CD14-positive monocyte (primary cell): ENCODE data around the gene YWHAE. TPM values are rescaled to one million over a fixed set of nuclear protein-coding genes. Genes with fewer than 3 reads are reported as not detected.
A peak's percentile ranks its signal among the peaks of the same experiment; 100 is the strongest.
"Not testable (repeated sequence)": the region's sequence is repeated elsewhere in the genome, so short reads cannot be mapped to it uniquely, and the experiment has no call there.

Source experiments
- DNase-seq, 3 donors: peaks; one replicate each; pipeline ENCODE4 v3.0.0-alpha.2; 2011 to 2022
- H2AFZ ChIP-seq: 2 replicates; pipeline ENCODE4 v1.6.0; 2012; ENCODE audit warnings: mild to moderate bottlenecking, low read depth, low read length, inconsistent platforms; ENCODE audit not compliant: insufficient read depth, poor library complexity, severe bottlenecking
- H3K27ac ChIP-seq, 2 donors: 1 replicate in 1 of 2; 2 replicates in 1 of 2; pipeline ENCODE4 v1.5.1; 2012 to 2013; ENCODE audit warnings: low read length in 2 of 2, control low read depth in 1 of 2, inconsistent platforms in 1 of 2, low read depth in 1 of 2, mild to moderate bottlenecking in 1 of 2
- H3K27me3 ChIP-seq, 2 donors: one replicate each; pipeline versions ENCODE4 v1.6.0 to v1.6.1; 2011 to 2013; ENCODE audit warnings: low read length in 2 of 2; ENCODE audit not compliant: control insufficient read depth in 2 of 2, insufficient read depth in 2 of 2
- H3K36me3 ChIP-seq, 2 donors: replicated peaks in 1 of 2; 1 replicate in 1 of 2; 2 replicates in 1 of 2; pipeline versions ENCODE4 v1.5.1 to v1.6.1; 2012 to 2013; ENCODE audit warnings: low read length in 2 of 2, control low read depth in 1 of 2, inconsistent platforms in 1 of 2, mild to moderate bottlenecking in 1 of 2; ENCODE audit not compliant: insufficient read depth in 2 of 2, control insufficient read depth in 1 of 2
- H3K4me1 ChIP-seq, 2 donors: 1 replicate in 1 of 2; 2 replicates in 1 of 2; pipeline versions ENCODE4 v1.5.1 to v1.6.1; 2012 to 2013; ENCODE audit warnings: low read length in 2 of 2, control low read depth in 1 of 2, inconsistent platforms in 1 of 2, mild to moderate bottlenecking in 1 of 2, moderate library complexity in 1 of 2; ENCODE audit not compliant: insufficient read depth in 2 of 2, control insufficient read depth in 1 of 2
- H3K4me2 ChIP-seq: replicated peaks from 2 replicates; pipeline ENCODE3; 2012; ENCODE audit warnings: low read length, moderate library complexity, mild to moderate bottlenecking; ENCODE audit not compliant: poor library complexity, severe bottlenecking; ENCODE audit errors: extremely low read depth
- H3K4me3 ChIP-seq, 3 experiments: fragments of 200-600 bp in 1 of 3; sonication (generic) in 1 of 3; replicated peaks in 1 of 3; 1 replicate in 2 of 3; 2 replicates in 1 of 3; pipeline ENCODE4 v1.5.1; 2011 to 2013; ENCODE audit warnings: low read length in 3 of 3, mild to moderate bottlenecking in 3 of 3, control low read depth in 2 of 3, low read depth in 2 of 3, inconsistent platforms in 1 of 3, moderate library complexity in 1 of 3
- H3K79me2 ChIP-seq: 2 replicates; pipeline ENCODE4 v1.6.0; 2012; ENCODE audit warnings: mild to moderate bottlenecking, control low read depth, inconsistent platforms, low read length, moderate library complexity; ENCODE audit not compliant: insufficient read depth
- H3K9ac ChIP-seq: 2 replicates; pipeline ENCODE4 v1.6.0; 2017; ENCODE audit warnings: low read length, mild to moderate bottlenecking; ENCODE audit not compliant: insufficient read depth, poor library complexity, severe bottlenecking
- H3K9me3 ChIP-seq, 2 donors: replicated peaks in 1 of 2; 1 replicate in 1 of 2; 2 replicates in 1 of 2; pipeline versions ENCODE4 v1.5.1 to v1.6.1; 2012 to 2013; ENCODE audit warnings: low read length in 2 of 2, control low read depth in 1 of 2; ENCODE audit not compliant: control insufficient read depth in 1 of 2, insufficient read depth in 1 of 2
- H4K20me1 ChIP-seq: 2 replicates; pipeline ENCODE4 v1.6.0; 2012; ENCODE audit warnings: mild to moderate bottlenecking, low read length, control low read depth, moderate library complexity; ENCODE audit not compliant: insufficient read depth
- H3K27ac Mint-ChIP-seq, 7 donors: one replicate each; pipeline ENCODE4 v1.8.0; 2020; ENCODE audit warnings: mild to moderate bottlenecking in 7 of 7, mixed read lengths in 7 of 7, moderate library complexity in 6 of 7, inconsistent platforms in 2 of 7
- H3K27me3 Mint-ChIP-seq, 3 donors: one replicate each; pipeline ENCODE4 v1.8.0; 2021 to 2022; ENCODE audit warnings: low read depth in 3 of 3, mild to moderate bottlenecking in 3 of 3, mixed read lengths in 3 of 3, moderate library complexity in 3 of 3, inconsistent platforms in 1 of 3
- H3K36me3 Mint-ChIP-seq, 2 donors: one replicate each; pipeline ENCODE4 v1.8.0; 2020; ENCODE audit warnings: mixed read lengths in 2 of 2, inconsistent platforms in 1 of 2, mild to moderate bottlenecking in 1 of 2
- H3K4me1 Mint-ChIP-seq: one replicate; pipeline ENCODE4 v1.8.0; 2020; ENCODE audit warnings: mild to moderate bottlenecking, mixed read lengths
- H3K4me3 Mint-ChIP-seq, 2 donors: one replicate each; pipeline ENCODE4 v1.8.0; 2020; ENCODE audit warnings: mild to moderate bottlenecking in 2 of 2, mixed read lengths in 2 of 2, moderate library complexity in 1 of 2
- H3K9me3 Mint-ChIP-seq, 7 donors: one replicate each; pipeline ENCODE4 v1.8.0; 2020 to 2022; ENCODE audit warnings: mixed read lengths in 7 of 7, mild to moderate bottlenecking in 6 of 7, moderate library complexity in 6 of 7, inconsistent platforms in 2 of 7
- CTCF ChIP-seq: fragments of 200-600 bp; IDR thresholded peaks from one replicate; pipeline ENCODE4 v1.8.0; 2022; ENCODE audit warnings: antibody characterized with exemption, mild to moderate bottlenecking
- WGBS: methylation state at CpG from one replicate; pipeline ENCODE4 v1.1.5; 2013; ENCODE audit warnings: missing lambda C conversion rate; ENCODE audit not compliant: insufficient coverage; 5-methylcytosine and 5-hydroxymethylcytosine counted together
- intact Hi-C, 2 donors: fragments of 100-400 bp; cut with micrococcal nuclease; formaldehyde crosslinking; loops; one replicate each; pipeline versions ENCODE4 v1.15.0 to v1.15.1; 2023
- polyA plus RNA-seq, 3 donors: library from polyadenylated mRNA; depleted of rRNA in 1 of 3; unstranded in 2 of 3; stranded (reverse) in 1 of 3; fragments of 300-500 nt in 2 of 3; fragments of >200 nt in 1 of 3; fragmentation: Illumina TruSeq in 2 of 3; gene quantifications; 1 replicate in 2 of 3; 2 replicates in 1 of 3; pipeline ENCODE4 v1.2.3, GENCODE V29; 2012 to 2021

The YWHAE gene
- polyA plus RNA-seq, 3 donors = 165 to 185 (median 168) TPM

DNA sequence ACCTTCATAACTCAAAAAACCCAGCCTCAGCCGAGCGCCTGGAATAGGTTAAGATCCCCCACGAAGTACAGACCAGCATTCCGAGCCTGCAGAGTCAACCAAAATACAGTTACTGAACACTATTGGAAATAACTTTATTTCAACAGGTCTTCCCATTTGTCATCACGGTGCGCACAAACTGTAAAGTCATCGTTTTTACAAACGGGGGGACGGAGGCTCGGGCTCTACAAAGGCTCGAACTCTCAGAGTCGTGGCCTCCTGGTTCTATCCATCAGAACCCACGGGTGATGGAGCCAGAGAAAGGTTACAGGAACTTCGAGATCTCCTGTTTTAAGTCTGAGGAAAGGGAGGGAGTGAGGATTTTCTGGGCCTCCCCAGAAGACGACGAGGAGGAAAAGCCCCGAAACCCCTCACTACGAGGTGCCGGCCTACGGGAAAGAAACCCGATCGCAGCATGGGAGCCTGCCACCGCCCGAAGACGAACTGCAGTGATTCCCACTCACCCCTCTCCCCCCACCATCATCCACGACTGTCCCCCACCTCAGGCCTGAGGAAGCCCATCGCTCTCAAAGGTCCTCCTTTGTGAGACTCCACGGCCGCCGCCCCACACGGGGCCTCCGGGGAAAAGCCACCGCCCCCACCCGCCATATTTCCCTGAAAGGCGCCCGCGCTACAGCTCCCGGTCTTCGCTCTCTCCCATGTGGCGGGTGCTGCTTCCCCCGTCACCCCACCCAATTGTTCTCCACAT, 917 bp downstream of the YWHAE start:
- Histone ChIP-seq H3K79me2 (peaks cover 61% of the 10 kb centered on the region), H3K27me3 (no peaks in the 10 kb centered on the region), H3K4me2 (peak overlapping the region; percentile 98), H3K36me3 (peaks cover 0 to 5% of the 10 kb centered on the region in 2 donors), H3K9ac (peak overlapping the region; percentile 88), H3K27ac (peak overlapping the region; percentile 86 to 91), H3K9me3 (no peaks in the 10 kb centered on the region), H3K4me1 (peaks cover 28 to 33% of the 10 kb centered on the region in 2 donors), H4K20me1 (peaks cover 60% of the 10 kb centered on the region), H3K4me3 (peak overlapping the region; percentile 81 to 100 (median 85)), H2AFZ (peak overlapping the region; percentile 93)
- peak overlapping the region; percentile 97 to 99 (median 99) for H3K27ac Mint-ChIP-seq
- intact Hi-C loops = loop anchor here in 1 of 2 donors (5.0 kb wide), 1 partner anchor 37 kb away; no protein-coding TSS in a partner anchor
- TF ChIP-seq CTCF = no peak
- H3K9me3 Mint-ChIP-seq = no peaks in the 10 kb centered on the region
- peak overlapping the region; percentile 96 to 97 for H3K4me3 Mint-ChIP-seq
- H3K36me3 Mint-ChIP-seq = peaks cover under 1 to 16% of the 10 kb centered on the region in 2 donors
- peaks cover 35% of the 10 kb centered on the region for H3K4me1 Mint-ChIP-seq
- peak; percentile 18 to 86 (median 29) for DNase-seq
- peaks cover 2 to 9% (median 3%) of the 10 kb centered on the region in 3 donors for H3K27me3 Mint-ChIP-seq
- 0% methylated on average over 31 of the region's 41 CpGs for WGBS

DNA sequence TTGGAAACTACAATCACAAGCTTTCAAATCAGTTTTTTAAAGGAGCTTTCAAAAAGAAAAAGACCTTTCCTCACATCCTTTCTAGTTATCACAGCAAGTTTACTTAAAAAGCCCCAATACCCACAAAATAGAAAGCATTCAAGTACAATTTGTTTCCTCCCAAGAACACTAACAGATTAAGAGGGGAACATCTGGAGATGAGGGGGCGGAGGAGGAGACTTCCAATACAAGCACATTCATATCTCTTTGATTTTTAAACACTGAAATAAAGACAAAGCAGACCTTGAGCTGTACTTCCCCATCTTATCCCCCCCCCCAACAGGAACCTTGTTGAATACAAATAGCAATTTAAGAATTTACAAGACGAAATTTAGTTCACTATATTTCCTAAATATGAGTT, 2.0 kb downstream of the YWHAE start:
- Histone ChIP-seq H3K4me1 (peaks cover 26 to 31% of the 10 kb centered on the region in 2 donors), H3K27ac (peak overlapping the region in 1 of 2 donors; percentile 91), H3K9ac (peak overlapping the region; percentile 88), H3K27me3 (no peaks in the 10 kb centered on the region), H3K9me3 (no peaks in the 10 kb centered on the region), H4K20me1 (peaks cover 71% of the 10 kb centered on the region), H2AFZ (no peak overlapping the region), H3K36me3 (peaks cover 0 to 5% of the 10 kb centered on the region in 2 donors), H3K79me2 (peaks cover 71% of the 10 kb centered on the region), H3K4me3 (peak overlapping the region; percentile 81 to 100 (median 85)), H3K4me2 (peak overlapping the region; percentile 98)
- peak overlapping the region; percentile 96 to 97 for H3K4me3 Mint-ChIP-seq
- WGBS = no CpG with 5 or more reads among the region's 2 CpGs
- TF ChIP-seq CTCF = no peak
- H3K9me3 Mint-ChIP-seq = no peaks in the 10 kb centered on the region
- intact Hi-C loops = loop anchor here in 1 of 2 donors (5.0 kb wide), 1 partner anchor 36 kb away; no protein-coding TSS in a partner anchor
- peaks cover 3 to 21% of the 10 kb centered on the region in 2 donors for H3K36me3 Mint-ChIP-seq
- peak overlapping the region in 6 of 7 donors; percentile 97 to 99 (median 98) for H3K27ac Mint-ChIP-seq
- peaks cover 0 to 6% (median 3%) of the 10 kb centered on the region in 3 donors for H3K27me3 Mint-ChIP-seq
- H3K4me1 Mint-ChIP-seq = peaks cover 40% of the 10 kb centered on the region
- DNase-seq = peak; percentile 12 to 33 (median 21)

DNA sequence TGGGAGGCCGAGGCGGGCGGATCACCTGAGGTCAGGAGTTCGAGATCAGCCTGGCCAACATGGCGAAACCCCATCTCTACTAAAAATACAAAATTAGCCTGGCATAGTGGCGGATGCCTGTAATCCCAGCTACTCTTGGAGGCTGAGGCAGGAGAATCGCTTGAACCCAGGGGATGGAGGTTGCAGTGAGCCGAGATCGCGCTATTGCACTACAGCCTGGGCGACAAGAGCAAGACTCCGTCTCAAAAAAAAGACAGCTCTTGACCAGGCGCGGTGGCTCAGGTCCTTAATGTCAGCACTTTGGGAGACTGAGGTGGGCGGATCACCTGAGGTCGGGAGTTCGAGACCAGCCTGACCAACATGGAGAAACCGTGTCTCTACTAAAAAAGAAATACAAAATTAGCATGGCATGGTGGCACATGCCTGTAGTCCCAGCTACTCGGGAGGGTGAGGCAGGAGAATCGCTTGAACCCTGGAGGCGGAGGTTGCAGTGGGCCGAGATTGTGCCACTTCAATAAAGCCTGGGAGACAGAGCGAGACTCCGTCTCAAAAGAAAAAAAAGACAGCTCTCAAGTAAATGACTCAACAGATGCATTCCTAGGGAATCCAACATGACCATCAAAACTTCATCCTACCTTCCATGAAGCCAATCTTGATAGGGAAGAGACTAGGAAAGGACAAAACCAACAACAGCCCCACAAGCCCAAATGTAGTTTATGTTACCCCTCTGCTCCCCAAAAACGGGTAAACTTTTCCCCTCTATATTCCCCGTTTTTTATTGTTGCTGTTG, 4.0 kb downstream of the YWHAE start:
- H3K27me3 ChIP-seq, H3K9ac ChIP-seq, H2AFZ ChIP-seq, H3K27me3 Mint-ChIP-seq, DNase-seq, H3K36me3 ChIP-seq, H3K9me3 ChIP-seq, H3K4me2 ChIP-seq, H3K4me3 ChIP-seq, H3K9me3 Mint-ChIP-seq, H3K27ac ChIP-seq, H3K4me3 Mint-ChIP-seq: not testable (repeated sequence)
- Histone ChIP-seq H3K4me1 (peaks cover 39 to 49% of the 10 kb centered on the region in 2 donors), H3K79me2 (peaks cover 91% of the 10 kb centered on the region), H4K20me1 (peaks cover 90% of the 10 kb centered on the region)
- Mint-ChIP-seq H3K36me3 (peaks cover 3 to 23% of the 10 kb centered on the region in 2 donors), H3K27ac (peak overlapping the region in 5 of 7 donors; percentile 33 to 78 (median 66)), H3K4me1 (peaks cover 57% of the 10 kb centered on the region)
- intact Hi-C loops = loop anchor here in 1 of 2 donors (5.0 kb wide), 1 partner anchor 34 kb away; no protein-coding TSS in a partner anchor
- 92% methylated on average over 17 of the region's 26 CpGs for WGBS
